Right ventricle myocardium inferior (tissue), 1 donor: ENCODE data around the gene EP300. TPM values are rescaled to one million over a fixed set of nuclear protein-coding genes. Genes with fewer than 3 reads are reported as not detected.

ENCODE experiments used
- ATAC-seq: fragments of 200-7000 bp; cut with Tn5 transposase; one replicate; pipeline ENCODE4 v1.9.1; 2020; ENCODE audit warnings: mild to moderate bottlenecking, moderate library complexity
- DNase-seq: peaks from one replicate; pipeline ENCODE4 v3.0.0; 2021; ENCODE audit errors: missing footprints
- intact Hi-C: fragments of 100-400 bp; cut with DNase I; formaldehyde crosslinking; loops from one replicate; pipeline ENCODE4 v1.11.0; 2022
- total RNA-seq: library from RNA; stranded (reverse); fragmentation: NEBNext Ultra II Directional; extraction: Animal tissue kit (Norgen Biotek cat#: 25700); gene quantifications from one replicate; pipeline ENCODE4 v1.2.1, GENCODE V29; 2021
- donor health status: DM: no; HTN: yes; CAD: no; lungs with severe emphysema.

The EP300 gene
- total RNA-seq, 1 donor from 2014 or later = 27.8 TPM

- no peak for DNase-seq
- no peak for ATAC-seq
- intact Hi-C loops = no loop called here
Observed at GRCh38 chr22:41184679-41185078, 92.3 kb downstream of the EP300 start.

- DNase-seq (no peak), ATAC-seq (no peak)
- intact Hi-C loops = no loop called here
Observed at GRCh38 chr22:41191467-41191866, 99.1 kb downstream of the EP300 start.

- ATAC-seq = no peak
- intact Hi-C loops = no loop called here
- no peak for DNase-seq
Observed at GRCh38 chr22:41193829-41194228, 101.4 kb downstream of the EP300 start.

- intact Hi-C loops = loop anchor here (5.0 kb wide), 2 partner anchors 65 to 90 kb away; partner anchors contain the start of gene RANGAP1
- peak; percentile 92 for DNase-seq
- peak; percentile 95 for ATAC-seq
Observed at GRCh38 chr22:41197038-41197972, 104.9 kb downstream of the EP300 start.

GRCh38 chr22:41198027-41198580 is 105.7 kb downstream of the EP300 start:
- ATAC-seq = peak; percentile 56
- no peak for DNase-seq
- intact Hi-C loops = loop anchor here (5.0 kb wide), 2 partner anchors 64 to 89 kb away; partner anchors contain the start of gene RANGAP1

GRCh38 chr22:41201141-41201540 is 108.7 kb downstream of the EP300 start:
- DNase-seq = no peak
- intact Hi-C loops = no loop called here
- no peak for ATAC-seq

- intact Hi-C loops = no loop called here
- ATAC-seq = no peak
- no peak for DNase-seq
Observed at GRCh38 chr22:41203118-41203517, 110.7 kb downstream of the EP300 start.

- intact Hi-C loops = no loop called here
- ATAC-seq = no peak
- no peak for DNase-seq
Observed at GRCh38 chr22:41204066-41204465, 111.7 kb downstream of the EP300 start.

GRCh38 chr22:41204992-41205900 is 112.9 kb downstream of the EP300 start, which contains the start of gene L3MBTL2:
L3MBTL2 (plus strand) TSS chr22:41205312; CDS start chr22:41205363, 51 bp downstream.
- DNase-seq (peak; percentile 100), ATAC-seq (peak; percentile 99)
- intact Hi-C loops = no loop called here

GRCh38 chr22:41206719-41207118 is 114.3 kb downstream of the EP300 start:
- DNase-seq (no peak), ATAC-seq (no peak)
- intact Hi-C loops = no loop called here

GRCh38 chr22:41215409-41215808 is 123.0 kb downstream of the EP300 start:
- ATAC-seq = no peak
- intact Hi-C loops = no loop called here
- DNase-seq = no peak

- ATAC-seq = no peak
- intact Hi-C loops = no loop called here
Observed at GRCh38 chr22:41215926-41216325, 123.5 kb downstream of the EP300 start.

GRCh38 chr22:41216984-41217383 is 124.6 kb downstream of the EP300 start:
- intact Hi-C loops = no loop called here
- DNase-seq = no peak
- ATAC-seq = peak; percentile 9

More at GRCh38 chr22:41215926-41216325, 123.5 kb downstream of the EP300 start:
- DNase-seq = no peak

GRCh38 chr22:41217553-41218157 is 125.3 kb downstream of the EP300 start:
- intact Hi-C loops = no loop called here
- peak; percentile 89 for DNase-seq
- ATAC-seq = peak; percentile 90

- no peak for DNase-seq
- ATAC-seq = no peak
- intact Hi-C loops = no loop called here
Observed at GRCh38 chr22:41222846-41223507, 130.6 kb downstream of the EP300 start.

- DNase-seq (no peak), ATAC-seq (no peak)
- intact Hi-C loops = no loop called here
Observed at GRCh38 chr22:41223535-41223934, 131.1 kb downstream of the EP300 start.

- intact Hi-C loops = no loop called here
- DNase-seq (no peak), ATAC-seq (peak; percentile 45)
Observed at GRCh38 chr22:41226723-41227655, 134.6 kb downstream of the EP300 start.
